HCT116 (cell line): ENCODE data around the gene ATG4A. TPM values are rescaled to one million over a fixed set of nuclear protein-coding genes. Genes with fewer than 3 reads are reported as not detected.
A peak's percentile ranks its signal among the peaks of the same experiment; 100 is the strongest.

Source experiments
- ATAC-seq: fragments of 200-7000 bp; cut with Tn5 transposase; 2 replicates; pipeline ENCODE4 v1.9.1; 2020; ENCODE audit warnings: mild to moderate bottlenecking, moderate library complexity
- BruUV-seq: library from RNA; stranded (reverse); fragments of 400-500 nt; replicated peaks from 2 replicates; lab custom pipeline; 2021; lab: Mats Ljungman, UMichigan
- CTCF ChIA-PET: fragments of 300-600 bp; sonication (Branson Sonifier 250); formaldehyde crosslinking; loops from one replicate; lab custom pipeline; 2021; ENCODE audit warnings: antibody characterized with exemption; lab: Charles Lee
- POLR2A ChIA-PET: fragments of 300-600, 350-600 bp; sonication (Branson Sonifier 250); formaldehyde crosslinking; loops from one replicate; lab custom pipeline; 2021; ENCODE audit warnings: antibody characterized with exemption; lab: Charles Lee
- RAD21 ChIA-PET, 2 experiments: fragments of 300-600 bp; sonication (Branson Sonifier 250); formaldehyde crosslinking; loops; one replicate each; lab custom pipeline; 2023; ENCODE audit warnings: low total read pairs in 2 of 2; ENCODE audit not compliant: uncharacterized antibody in 2 of 2, unreplicated experiment in 2 of 2, low non-redundant PET in 1 of 2; lab: Charles Lee
- DNase-seq: peaks from one replicate; pipeline ENCODE4 v3.0.0-alpha.2; 2010; ENCODE audit warnings: low read depth, low spot score
- H2AFZ ChIP-seq: fragments of 200-600 bp; shearing (Covaris generic), sonication (generic); 2 replicates; pipeline ENCODE4 v1.6.1; 2017; ENCODE audit warnings: low read depth, mixed run types, mixed read lengths, antibody characterized with exemption, low read length; ENCODE audit not compliant: poor library complexity, severe bottlenecking
- H3K27ac ChIP-seq: 2 replicates; pipeline ENCODE4 v1.5.1; 2012; ENCODE audit warnings: low read depth, low read length
- H3K27me3 ChIP-seq: fragments of 200-600 bp; sonication (generic); 2 replicates; pipeline ENCODE4 v1.6.1; 2016; ENCODE audit warnings: mixed run types, low read length, mixed read lengths; ENCODE audit not compliant: insufficient read depth
- H3K36me3 ChIP-seq, 2 experiments: fragments of 200-500 bp in 1 of 2; fragments of 200-600 bp in 1 of 2; sonication (Bioruptor generic) in 1 of 2; sonication (generic) in 1 of 2; 2 replicates each; pipeline versions ENCODE4 v1.5.1 to v1.6.1; 2014 to 2016; ENCODE audit warnings: low read length in 2 of 2, inconsistent platforms in 1 of 2, mixed read lengths in 1 of 2, mixed run types in 1 of 2; ENCODE audit not compliant: insufficient read depth in 2 of 2, control insufficient read depth in 1 of 2
- H3K4me1 ChIP-seq, 2 experiments: fragments of 200-600 bp in 1 of 2; sonication (generic) in 1 of 2; 2 replicates each; pipeline versions ENCODE4 v1.5.1 to v1.6.1; 2012 to 2017; ENCODE audit warnings: low read length in 2 of 2, inconsistent platforms in 1 of 2, mild to moderate bottlenecking in 1 of 2, mixed read lengths in 1 of 2, mixed run types in 1 of 2, moderate library complexity in 1 of 2; ENCODE audit not compliant: insufficient read depth in 2 of 2, control insufficient read depth in 1 of 2
- H3K4me2 ChIP-seq: fragments of 200-600 bp; sonication (generic); 2 replicates; pipeline ENCODE4 v1.6.1; 2017; ENCODE audit warnings: mixed run types, low read length, mixed read lengths
- H3K4me3 ChIP-seq, 2 experiments: fragments of 200-600 bp in 1 of 2; sonication (generic) in 1 of 2; replicated peaks in 1 of 2; 2 replicates each; pipeline ENCODE4 v1.5.1; 2011 to 2016; ENCODE audit warnings: low read length in 2 of 2, control low read depth in 1 of 2, low read depth in 1 of 2, mild to moderate bottlenecking in 1 of 2, mixed read lengths in 1 of 2, mixed run types in 1 of 2
- H3K79me2 ChIP-seq: fragments of 200-600 bp; sonication (generic); 2 replicates; pipeline ENCODE4 v1.6.1; 2017; ENCODE audit warnings: mild to moderate bottlenecking, mixed run types, low read length, moderate library complexity, mixed read lengths; ENCODE audit not compliant: insufficient read depth
- H3K9ac ChIP-seq: fragments of 200-600 bp; sonication (generic); 2 replicates; pipeline ENCODE4 v1.6.1; 2016; ENCODE audit warnings: low read length, mixed read lengths
- H3K9me2 ChIP-seq: fragments of 200-600 bp; sonication (generic), shearing (Covaris generic); 2 replicates; pipeline ENCODE4 v1.6.1; 2017; ENCODE audit warnings: mixed run types, mild to moderate bottlenecking, moderate library complexity; ENCODE audit not compliant: insufficient read depth
- H3K9me3 ChIP-seq, 2 experiments: fragments of 200-500 bp in 1 of 2; fragments of 200-600 bp in 1 of 2; sonication (Bioruptor generic) in 1 of 2; sonication (generic) in 1 of 2; 2 replicates each; pipeline ENCODE4 v1.6.1; 2014 to 2017; ENCODE audit warnings: low read length in 2 of 2, mixed read lengths in 2 of 2, inconsistent platforms in 1 of 2, low read depth in 1 of 2, mild to moderate bottlenecking in 1 of 2, mixed run types in 1 of 2, moderate library complexity in 1 of 2; ENCODE audit not compliant: control insufficient read depth in 1 of 2, insufficient read depth in 1 of 2
- H4K20me1 ChIP-seq: fragments of 200-600 bp; sonication (generic), shearing (Covaris generic); 2 replicates; pipeline ENCODE4 v1.6.1; 2017; ENCODE audit warnings: mixed run types, mild to moderate bottlenecking, moderate library complexity; ENCODE audit not compliant: insufficient read depth
- EGR1 ChIP-seq: IDR thresholded peaks from 2 replicates; pipeline ENCODE4 v1.6.1; 2012; ENCODE audit warnings: low read depth
- EZH2 ChIP-seq: fragments of 200-600 bp; sonication (generic); IDR thresholded peaks from 2 replicates; pipeline ENCODE4 v1.6.1; 2017; ENCODE audit warnings: antibody characterized with exemption, mixed run types
- EZH2phosphoT487 ChIP-seq: fragments of 200-600 bp; IDR thresholded peaks from 2 replicates; pipeline ENCODE4 v1.6.1; 2018; ENCODE audit warnings: antibody characterized with exemption, borderline replicate concordance
- FOSL1 ChIP-seq: IDR thresholded peaks from 2 replicates; pipeline ENCODE4 v1.6.1; 2012; ENCODE audit warnings: low read depth
- JUND ChIP-seq: IDR thresholded peaks from 2 replicates; pipeline ENCODE4 v1.6.1; 2012
- POLR2A ChIP-seq: IDR thresholded peaks from 2 replicates; pipeline ENCODE4 v1.7.0; 2011; ENCODE audit warnings: borderline replicate concordance; ENCODE audit not compliant: insufficient read depth, insufficient read length; ENCODE audit errors: extremely low read depth
- POLR2AphosphoS5 ChIP-seq: IDR thresholded peaks from 2 replicates; pipeline ENCODE4 v1.6.1; 2011; ENCODE audit warnings: mild to moderate bottlenecking, low read depth, low read length, moderate library complexity
- SIN3A ChIP-seq: IDR thresholded peaks from 2 replicates; pipeline ENCODE4 v1.6.1; 2012; ENCODE audit warnings: low read depth
- SP1 ChIP-seq: IDR thresholded peaks from 2 replicates; pipeline ENCODE4 v1.6.1; 2012; ENCODE audit warnings: low read depth
- SRF ChIP-seq: IDR thresholded peaks from 2 replicates; pipeline ENCODE4 v1.6.1; 2012; ENCODE audit warnings: low read depth
- TCF7L2 ChIP-seq: IDR thresholded peaks from 2 replicates; pipeline ENCODE4 v1.7.0; 2011; ENCODE audit warnings: borderline replicate concordance, inconsistent platforms; ENCODE audit not compliant: insufficient read depth, insufficient read length; ENCODE audit errors: extremely low read depth
- YY1 ChIP-seq: IDR thresholded peaks from 2 replicates; pipeline ENCODE4 v1.6.1; 2011; ENCODE audit warnings: low read length, low read depth, moderate library complexity, mild to moderate bottlenecking; ENCODE audit not compliant: insufficient replicate concordance; ENCODE audit errors: extremely low read depth
- intact Hi-C: fragments of 100-400 bp; cut with micrococcal nuclease; formaldehyde crosslinking; loops from 2 replicates; pipeline ENCODE4 v1.10.0; 2022
- total RNA-seq: library from RNA; stranded (reverse); gene quantifications from one replicate; pipeline ENCODE4 v1.2.1, GENCODE V29; 2021; ENCODE audit not compliant: unreplicated experiment
- TF ChIP-seq, protein P1 (sequence below): IDR thresholded peaks from 2 replicates; pipeline ENCODE4 v1.6.1; 2011; ENCODE audit warnings: mild to moderate bottlenecking, low read length, moderate library complexity; ENCODE audit not compliant: insufficient replicate concordance; ENCODE audit errors: extremely low read depth

The ATG4A gene
- total RNA-seq, 1 experiment from 2014 or later: 4.1 TPM

DNA sequence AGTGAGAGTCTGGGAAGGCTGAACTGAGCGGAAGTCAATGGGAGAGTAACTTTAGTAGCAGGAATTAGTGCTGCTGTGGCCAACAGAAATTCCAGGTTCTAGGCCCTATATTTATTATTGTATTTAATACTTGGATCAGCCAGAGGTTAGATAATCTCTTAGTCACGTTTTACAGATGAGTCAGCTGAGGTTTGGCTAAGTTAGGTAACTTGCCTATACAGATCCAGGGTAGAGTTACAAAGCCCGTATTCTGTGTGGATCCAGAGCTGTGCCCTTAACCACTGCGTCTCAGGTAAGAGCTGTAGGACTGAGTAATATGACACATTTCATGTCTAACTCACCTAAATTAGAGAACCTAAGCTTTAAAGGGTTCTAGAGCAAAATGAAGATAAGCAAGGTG lies 20.7 kb upstream of the ATG4A start:
- Histone ChIP-seq H3K9me2 (no peaks in the 10 kb centered on the region), H3K27ac (no peak overlapping the region), H2AFZ (peak overlapping the region; percentile 35), H3K4me1 (peaks cover 0 to 6% of the 10 kb centered on the region in 2 experiments; a peak in 1 of 4 replicates), H3K79me2 (no peaks in the 10 kb centered on the region), H3K9ac (no peak overlapping the region), H3K9me3 (no peaks in the 10 kb centered on the region), H3K4me3 (no peak overlapping the region), H4K20me1 (no peaks in the 10 kb centered on the region), H3K36me3 (no peaks in the 10 kb centered on the region), H3K4me2 (peak overlapping the region; percentile 17; the same call in 1 of the 2 replicates), H3K27me3 (no peaks in the 10 kb centered on the region)
- ATAC-seq: peak; percentile 47; the same call in 1 of the 2 replicates
- intact Hi-C loops: loop anchor here (5.0 to 10.0 kb wide), 4 partner anchors 176 to 1176 kb away; no protein-coding TSS in a partner anchor
- no peak for TF ChIP-seq EGR1
- TF ChIP-seq FOSL1: 0 out of 2 replicates have a peak, but pooled peaks have one; percentile 17
- ChIA-PET RAD21 (no interaction called here), CTCF (interaction anchor here (1.1 to 1.3 kb wide), 2 partner anchors 50 to 412 kb away, joined by 3 to 4 read pairs; no protein-coding TSS in a partner anchor), POLR2A (no interaction called here)
- no TSS peak for BruUV-seq
- no peak for DNase-seq

DNA sequence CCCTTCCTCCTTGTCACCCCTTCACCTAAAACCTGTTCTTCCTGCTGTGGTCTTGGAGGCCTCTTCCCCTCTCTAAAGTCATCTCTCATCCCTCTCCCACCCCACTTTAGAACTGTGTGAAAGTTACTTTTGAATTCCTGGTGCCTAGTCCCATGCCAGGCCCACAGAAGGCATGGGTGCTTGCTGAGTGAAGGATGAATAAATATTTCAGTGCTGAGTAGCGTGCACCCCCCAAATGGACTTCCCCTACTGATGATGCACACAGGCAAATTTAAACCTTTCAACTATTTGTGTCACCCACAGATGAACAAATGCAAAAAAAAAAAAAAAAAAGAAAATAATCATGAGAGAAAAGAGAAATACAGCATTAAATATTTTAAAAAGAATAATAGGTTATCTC lies 20.0 kb upstream of the ATG4A start:
- no peaks in the 10 kb centered on the region for H3K9me3 ChIP-seq
- no peak for TF ChIP-seq YY1
- TF ChIP-seq SIN3A: no peak
- TF ChIP-seq, protein P1, sequence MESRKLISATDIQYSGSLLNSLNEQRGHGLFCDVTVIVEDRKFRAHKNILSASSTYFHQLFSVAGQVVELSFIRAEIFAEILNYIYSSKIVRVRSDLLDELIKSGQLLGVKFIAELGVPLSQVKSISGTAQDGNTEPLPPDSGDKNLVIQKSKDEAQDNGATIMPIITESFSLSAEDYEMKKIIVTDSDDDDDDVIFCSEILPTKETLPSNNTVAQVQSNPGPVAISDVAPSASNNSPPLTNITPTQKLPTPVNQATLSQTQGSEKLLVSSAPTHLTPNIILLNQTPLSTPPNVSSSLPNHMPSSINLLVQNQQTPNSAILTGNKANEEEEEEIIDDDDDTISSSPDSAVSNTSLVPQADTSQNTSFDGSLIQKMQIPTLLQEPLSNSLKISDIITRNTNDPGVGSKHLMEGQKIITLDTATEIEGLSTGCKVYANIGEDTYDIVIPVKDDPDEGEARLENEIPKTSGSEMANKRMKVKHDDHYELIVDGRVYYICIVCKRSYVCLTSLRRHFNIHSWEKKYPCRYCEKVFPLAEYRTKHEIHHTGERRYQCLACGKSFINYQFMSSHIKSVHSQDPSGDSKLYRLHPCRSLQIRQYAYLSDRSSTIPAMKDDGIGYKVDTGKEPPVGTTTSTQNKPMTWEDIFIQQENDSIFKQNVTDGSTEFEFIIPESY: no peak
- no peak for TF ChIP-seq JUND
- no peak for TF ChIP-seq POLR2AphosphoS5
- TF ChIP-seq EZH2phosphoT487: no peak
- no peak for TF ChIP-seq SP1
- no peak for TF ChIP-seq FOSL1
- no peak for TF ChIP-seq EZH2
- no peak for TF ChIP-seq POLR2A
- TF ChIP-seq SRF: no peak
- TF ChIP-seq TCF7L2: no peak
- ChIA-PET POLR2A (no interaction called here), RAD21 (no interaction called here), CTCF (no interaction called here)
- H3K4me2 ChIP-seq: no peak overlapping the region
- H3K4me3 ChIP-seq: no peak overlapping the region
- no peaks in the 10 kb centered on the region for H3K9me2 ChIP-seq
- no peaks in the 10 kb centered on the region for H4K20me1 ChIP-seq
- no peaks in the 10 kb centered on the region for H3K36me3 ChIP-seq
- no peaks in the 10 kb centered on the region for H3K79me2 ChIP-seq
- no peak for DNase-seq
- no peak overlapping the region for H3K9ac ChIP-seq
- BruUV-seq: no TSS peak
- no peak overlapping the region for H2AFZ ChIP-seq
- no peaks in the 10 kb centered on the region for H3K27me3 ChIP-seq
- intact Hi-C loops: loop anchor here (5.0 to 10.0 kb wide), 4 partner anchors 177 to 1177 kb away; no protein-coding TSS in a partner anchor
- no peak for ATAC-seq
- H3K27ac ChIP-seq: no peak overlapping the region
- peaks cover 0 to 6% of the 10 kb centered on the region in 2 experiments; a peak in 1 of 4 replicates for H3K4me1 ChIP-seq
